ENCODE results near the gene CEP164. TPM values are rescaled to one million over a fixed set of nuclear protein-coding genes. Genes with fewer than 3 reads are reported as not detected.

Gene CEP164
- total and polyA plus RNA-seq, 8 donors, result 27.4 to 43.6 (median 33.5) TPM

DNA sequence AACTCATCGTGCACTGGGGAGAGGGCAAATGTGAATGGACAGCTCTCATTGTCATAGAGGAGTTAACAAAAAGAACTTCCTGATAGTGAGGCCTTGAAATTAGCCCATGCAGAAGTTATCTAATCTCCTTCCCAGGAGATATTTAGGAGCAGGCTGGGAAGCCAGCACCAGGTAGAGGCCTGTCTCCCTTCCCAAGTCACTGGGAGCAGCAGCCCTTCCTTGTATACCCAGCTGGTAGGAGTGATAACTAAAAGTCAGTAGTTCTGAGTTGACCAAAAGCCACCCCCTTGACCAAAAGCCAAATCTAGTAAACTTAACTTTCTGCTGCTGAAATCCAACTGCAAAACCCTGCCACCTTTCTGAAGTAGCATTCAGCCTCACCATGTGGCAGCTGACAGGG is 37.9 kb upstream of the CEP164 start:
- ATAC-seq, result no peak
- H3K36me3 ChIP-seq, result peaks cover 0 to 76% of the 10 kb centered on the region in 2 donors

DNA sequence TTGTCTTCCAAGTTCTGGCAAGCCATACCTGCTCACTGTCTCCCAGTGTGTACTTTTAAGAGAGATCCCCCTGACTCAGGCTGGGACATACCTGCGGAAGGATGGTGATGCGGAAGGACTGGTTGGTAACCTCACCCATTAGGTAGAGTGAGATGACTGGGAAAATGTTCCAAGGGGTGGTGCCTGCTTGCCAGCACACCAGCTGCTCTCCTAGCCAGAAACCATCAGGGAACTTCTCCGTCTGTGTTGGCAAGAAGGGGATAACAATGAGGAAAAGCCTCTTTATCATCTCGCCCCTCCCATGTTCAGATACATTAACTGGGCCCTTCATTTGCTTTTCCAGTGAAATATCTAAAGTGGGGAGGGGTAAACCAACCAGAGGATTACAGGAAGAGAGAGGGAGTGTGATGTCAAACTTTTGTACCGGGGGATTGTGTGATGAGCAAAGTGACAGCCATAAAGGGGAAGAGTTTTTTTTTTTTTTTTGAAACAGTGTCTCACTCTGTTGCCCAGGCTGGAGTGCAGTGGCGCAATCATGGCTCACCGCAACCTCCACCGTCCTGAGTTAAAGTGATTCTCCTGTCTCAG is 36.8 kb upstream of the CEP164 start, which contains the start of gene BACE1-AS:
BACE1-AS (plus strand) TSS at position 538 of the 588 bp plus-strand sequence.
- TF ChIP-seq, protein P1, sequence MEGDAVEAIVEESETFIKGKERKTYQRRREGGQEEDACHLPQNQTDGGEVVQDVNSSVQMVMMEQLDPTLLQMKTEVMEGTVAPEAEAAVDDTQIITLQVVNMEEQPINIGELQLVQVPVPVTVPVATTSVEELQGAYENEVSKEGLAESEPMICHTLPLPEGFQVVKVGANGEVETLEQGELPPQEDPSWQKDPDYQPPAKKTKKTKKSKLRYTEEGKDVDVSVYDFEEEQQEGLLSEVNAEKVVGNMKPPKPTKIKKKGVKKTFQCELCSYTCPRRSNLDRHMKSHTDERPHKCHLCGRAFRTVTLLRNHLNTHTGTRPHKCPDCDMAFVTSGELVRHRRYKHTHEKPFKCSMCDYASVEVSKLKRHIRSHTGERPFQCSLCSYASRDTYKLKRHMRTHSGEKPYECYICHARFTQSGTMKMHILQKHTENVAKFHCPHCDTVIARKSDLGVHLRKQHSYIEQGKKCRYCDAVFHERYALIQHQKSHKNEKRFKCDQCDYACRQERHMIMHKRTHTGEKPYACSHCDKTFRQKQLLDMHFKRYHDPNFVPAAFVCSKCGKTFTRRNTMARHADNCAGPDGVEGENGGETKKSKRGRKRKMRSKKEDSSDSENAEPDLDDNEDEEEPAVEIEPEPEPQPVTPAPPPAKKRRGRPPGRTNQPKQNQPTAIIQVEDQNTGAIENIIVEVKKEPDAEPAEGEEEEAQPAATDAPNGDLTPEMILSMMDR (IDR thresholded peaks at IDR 0.05), result no peak
- Histone ChIP-seq H3K36me3 (peaks cover 0 to 65% of the 10 kb centered on the region in 2 donors), H3K9me3 (no peaks in the 10 kb centered on the region), H3K27ac (no peak within 1 kb of the TSS), H3K27me3 (no peaks in the 10 kb centered on the region), H3K4me3 (no peak within 1 kb of the TSS), H3K4me1 (no peaks in the 10 kb centered on the region)
- no peak for DNase-seq
- intact Hi-C loops (cut with DNase I), result no loop called here
- ATAC-seq, result no peak

More for the DNA sequence above, 37.9 kb upstream of the CEP164 start:
- Histone ChIP-seq H3K27me3 (no peaks in the 10 kb centered on the region), H3K27ac (no peak overlapping the region), H3K4me3 (no peak overlapping the region), H3K4me1 (no peaks in the 10 kb centered on the region), H3K9me3 (no peaks in the 10 kb centered on the region)
- TF ChIP-seq, protein P1 (IDR thresholded peaks at IDR 0.05), result no peak
- intact Hi-C loops (cut with DNase I), result no loop called here
- DNase-seq, result no peak

DNA sequence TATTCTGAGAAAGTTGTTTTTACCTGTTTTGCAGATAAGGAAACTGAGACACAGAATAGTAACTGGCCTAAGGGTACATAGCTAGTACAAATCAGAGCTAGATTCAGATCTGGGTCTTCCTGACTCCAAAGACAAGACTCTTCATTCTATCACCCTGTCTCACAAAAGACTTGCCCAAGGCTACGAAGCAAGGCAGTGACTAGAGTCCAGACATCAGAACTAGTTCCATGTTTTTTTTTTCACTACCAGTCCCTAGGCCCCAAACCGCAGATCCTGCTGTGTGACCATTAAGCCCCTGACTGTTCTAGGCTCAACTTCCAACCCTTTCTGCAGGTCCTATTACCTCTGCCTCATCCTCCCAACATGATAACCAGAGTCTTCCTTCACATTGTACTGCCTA is 35.0 kb upstream of the CEP164 start:
- Histone ChIP-seq H3K27ac (no peak overlapping the region), H3K36me3 (peaks cover 0 to 56% of the 10 kb centered on the region in 2 donors), H3K4me3 (no peak overlapping the region), H3K9me3 (no peaks in the 10 kb centered on the region), H3K27me3 (no peaks in the 10 kb centered on the region), H3K4me1 (no peaks in the 10 kb centered on the region)
- DNase-seq (no peak), ATAC-seq (no peak)
- TF ChIP-seq, protein P1 (IDR thresholded peaks at IDR 0.05), result no peak
- intact Hi-C loops (cut with DNase I), result no loop called here

DNA sequence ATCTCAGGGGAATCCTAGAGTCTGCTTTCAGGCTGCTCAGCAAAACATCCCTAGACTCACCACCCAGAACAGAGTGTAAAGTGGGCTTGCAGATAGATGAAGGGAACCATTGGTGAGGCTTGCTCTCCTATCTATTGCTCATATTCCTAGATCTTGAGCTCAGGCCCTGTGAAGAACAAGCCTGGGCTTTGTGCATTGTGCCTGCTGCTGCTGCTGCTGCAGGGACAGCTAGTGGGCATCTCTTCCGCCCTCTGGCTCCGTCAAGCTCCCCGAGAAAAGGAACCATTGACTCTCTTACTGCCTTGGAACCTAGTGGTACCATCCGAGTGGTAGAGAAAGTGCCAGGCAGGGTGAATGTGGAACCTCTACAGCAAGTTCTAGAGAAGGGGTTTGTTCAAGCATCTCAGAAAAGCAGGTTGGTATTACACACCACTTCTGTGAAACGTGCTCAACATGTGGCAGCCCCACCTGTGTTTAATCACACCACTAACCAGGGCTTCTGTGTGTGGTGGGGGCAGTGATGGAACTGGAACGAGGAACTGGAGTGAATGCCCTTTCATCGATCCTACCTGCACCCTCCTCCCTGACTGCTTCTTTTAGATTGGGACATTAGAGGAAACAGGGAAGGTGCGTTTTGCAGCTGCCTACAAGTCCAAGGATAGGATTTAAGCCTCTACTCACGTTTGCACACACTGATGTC is 32.1 kb upstream of the CEP164 start:
- Histone ChIP-seq H3K27me3 (no peaks in the 10 kb centered on the region), H3K4me1 (no peaks in the 10 kb centered on the region), H3K4me3 (no peak overlapping the region), H3K36me3 (peaks cover 0 to 27% of the 10 kb centered on the region in 2 donors), H3K9me3 (no peaks in the 10 kb centered on the region), H3K27ac (no peak overlapping the region)
- no peak for ATAC-seq
- DNase-seq, result no peak
- TF ChIP-seq, protein P1 (IDR thresholded peaks at IDR 0.05), result no peak
- intact Hi-C loops (cut with DNase I), result no loop called here

- TF ChIP-seq, protein P1 (IDR thresholded peaks at IDR 0.05), result no peak
- Histone ChIP-seq H3K9me3 (no peaks in the 10 kb centered on the region), H3K27me3 (no peaks in the 10 kb centered on the region), H3K4me1 (no peaks in the 10 kb centered on the region), H3K27ac (no peak overlapping the region), H3K36me3 (peaks cover 0 to 16% of the 10 kb centered on the region in 2 donors), H3K4me3 (no peak overlapping the region)
- DNase-seq (no peak), ATAC-seq (no peak)
- intact Hi-C loops (cut with DNase I), result no loop called here
Observed at GRCh38 chr11:117296881-117297280, 30.8 kb upstream of the CEP164 start.
